CD4-positive, alpha-beta T cell treated with Interleukin-17A for 1 hour (primary cell): Measurements from ENCODE around the gene ZBTB16.

ENCODE experiments used
- DNase-seq: peaks from one replicate; pipeline ENCODE4 v3.0.0-alpha.2; 2020

Gene ZBTB16

GRCh38 chr11:114156782-114157181 lies 97.3 kb downstream of the ZBTB16 start:
- DNase-seq = no peak

DNA sequence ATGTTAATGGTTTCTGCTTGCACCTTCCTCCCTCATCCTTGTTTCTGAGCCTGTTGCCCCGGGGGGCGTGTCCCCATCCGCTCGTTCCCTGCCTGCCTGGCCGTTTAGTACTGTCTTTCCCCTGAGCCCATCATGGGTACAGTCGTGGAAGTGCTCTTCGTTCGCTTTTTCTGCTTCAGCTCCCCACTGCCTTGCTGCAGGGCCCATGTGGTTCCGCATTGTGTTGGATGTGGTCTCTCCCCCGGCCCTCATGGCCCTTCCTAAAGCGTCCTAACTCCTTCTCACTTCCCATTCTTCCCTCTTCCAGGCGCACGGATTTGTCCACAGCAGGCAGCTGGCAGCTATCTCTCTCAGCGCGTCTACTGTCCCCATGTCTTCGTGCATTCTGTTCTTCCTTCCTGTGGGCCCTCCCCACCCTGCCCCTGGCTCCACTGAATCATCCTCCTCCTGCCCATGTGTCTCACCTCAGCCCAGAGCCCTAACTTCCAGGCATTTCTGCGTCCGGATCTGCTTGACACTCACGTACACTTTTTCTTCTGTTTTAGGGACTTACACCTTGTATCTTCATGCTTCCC lies 98.1 kb downstream of the ZBTB16 start:
- no peak for DNase-seq

DNA sequence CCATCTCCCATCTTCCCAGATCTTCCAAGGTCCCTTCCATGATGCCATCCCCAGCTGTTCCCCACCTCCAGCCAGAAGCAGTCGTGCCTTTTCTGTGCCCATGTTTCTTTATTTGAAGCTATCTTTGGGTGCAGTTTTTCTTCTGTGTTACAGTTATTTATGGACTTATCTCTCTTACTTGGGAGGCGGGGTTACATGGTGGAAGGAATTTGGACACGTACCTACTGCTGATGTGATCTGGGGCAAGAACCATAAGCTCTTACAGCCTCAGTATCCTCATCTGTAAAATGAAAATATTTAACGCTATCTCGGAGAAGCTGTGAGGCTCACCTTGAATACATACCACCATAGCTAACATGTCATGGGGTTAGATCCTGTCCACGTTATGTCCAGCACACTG lies 98.9 kb downstream of the ZBTB16 start:
- DNase-seq = no peak

DNA sequence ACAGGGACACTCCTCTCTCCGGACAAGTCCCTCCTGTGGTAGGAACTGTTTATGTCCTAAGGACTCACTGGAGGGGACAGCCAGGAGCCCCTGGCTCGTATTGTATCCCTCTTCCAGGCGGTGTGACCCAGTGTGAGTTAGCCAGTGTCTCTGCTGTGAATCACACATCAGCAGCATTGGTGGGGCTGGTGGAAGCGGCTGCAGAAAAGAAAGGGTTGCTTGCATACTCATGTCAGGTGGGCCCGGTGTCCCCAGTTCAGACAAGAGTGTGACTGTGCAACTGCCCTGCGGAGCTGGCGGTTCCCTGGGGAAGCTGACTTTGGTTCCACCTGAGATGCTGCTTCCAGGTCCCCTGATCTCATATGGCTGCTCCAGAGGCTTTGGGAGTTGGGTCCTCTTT lies 99.4 kb downstream of the ZBTB16 start:
- DNase-seq = no peak

DNA sequence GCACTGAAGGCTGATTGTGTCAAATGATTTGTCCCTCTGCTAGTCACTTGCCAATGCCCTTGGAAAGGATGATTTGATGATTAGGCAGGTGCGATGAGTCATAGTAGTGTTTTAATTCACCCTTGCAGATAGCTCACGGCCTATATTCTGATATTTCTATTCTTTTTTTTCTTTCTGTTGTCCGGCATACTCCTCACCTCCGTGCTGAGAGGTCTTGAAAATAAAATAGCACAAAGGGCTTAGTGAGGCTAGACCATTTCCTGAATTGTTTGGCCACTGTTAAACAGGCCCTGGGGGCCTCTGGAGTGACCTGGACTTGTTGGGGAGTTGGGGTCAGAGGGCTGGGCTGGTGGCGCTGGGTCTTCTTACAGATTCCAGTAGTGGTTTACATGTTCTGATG lies 99.8 kb downstream of the ZBTB16 start:
- no peak for DNase-seq

DNA sequence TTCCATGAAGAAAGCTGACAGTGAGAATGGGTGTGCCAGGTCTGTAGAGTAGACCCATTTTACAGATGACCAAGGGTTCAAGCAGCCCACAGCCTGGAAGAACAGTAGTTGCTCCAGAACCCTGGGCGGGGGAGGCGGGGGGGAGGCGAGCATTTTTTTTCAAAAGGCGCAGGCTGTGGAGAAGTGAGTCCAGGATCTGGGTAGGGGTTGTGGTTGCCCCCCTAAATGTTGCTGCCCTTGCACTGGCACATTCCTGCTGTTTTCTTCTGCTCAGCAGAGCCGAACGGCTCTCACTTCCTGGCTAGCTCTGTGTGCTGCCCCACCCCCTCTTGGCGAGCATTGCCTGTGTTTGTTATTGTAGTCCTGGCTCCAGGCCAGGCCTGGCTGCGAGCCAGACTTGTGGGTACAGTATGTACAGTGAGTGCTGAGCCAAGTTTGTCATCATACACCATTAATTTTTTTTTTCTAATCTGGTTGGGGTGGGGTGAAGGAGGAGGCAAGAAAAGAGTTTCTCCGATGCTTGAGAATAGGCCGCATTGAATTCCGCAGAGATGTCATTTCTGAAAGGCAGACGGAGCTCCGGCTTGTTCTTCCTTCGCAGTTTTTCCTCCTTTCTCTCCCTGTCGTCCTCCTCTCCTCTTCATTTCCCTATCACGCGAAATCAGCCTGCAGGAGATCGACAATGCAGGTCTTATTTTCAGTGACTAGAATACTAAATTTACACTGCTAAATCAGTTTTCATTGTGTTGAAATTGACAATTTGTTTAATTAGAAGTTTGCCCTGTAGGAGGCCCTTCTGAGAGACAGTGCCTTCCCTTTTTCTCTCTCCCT lies 100.5 kb downstream of the ZBTB16 start:
- DNase-seq = peak; percentile 97

GRCh38 chr11:114160894-114161293 lies 101.4 kb downstream of the ZBTB16 start:
- no peak for DNase-seq

DNA sequence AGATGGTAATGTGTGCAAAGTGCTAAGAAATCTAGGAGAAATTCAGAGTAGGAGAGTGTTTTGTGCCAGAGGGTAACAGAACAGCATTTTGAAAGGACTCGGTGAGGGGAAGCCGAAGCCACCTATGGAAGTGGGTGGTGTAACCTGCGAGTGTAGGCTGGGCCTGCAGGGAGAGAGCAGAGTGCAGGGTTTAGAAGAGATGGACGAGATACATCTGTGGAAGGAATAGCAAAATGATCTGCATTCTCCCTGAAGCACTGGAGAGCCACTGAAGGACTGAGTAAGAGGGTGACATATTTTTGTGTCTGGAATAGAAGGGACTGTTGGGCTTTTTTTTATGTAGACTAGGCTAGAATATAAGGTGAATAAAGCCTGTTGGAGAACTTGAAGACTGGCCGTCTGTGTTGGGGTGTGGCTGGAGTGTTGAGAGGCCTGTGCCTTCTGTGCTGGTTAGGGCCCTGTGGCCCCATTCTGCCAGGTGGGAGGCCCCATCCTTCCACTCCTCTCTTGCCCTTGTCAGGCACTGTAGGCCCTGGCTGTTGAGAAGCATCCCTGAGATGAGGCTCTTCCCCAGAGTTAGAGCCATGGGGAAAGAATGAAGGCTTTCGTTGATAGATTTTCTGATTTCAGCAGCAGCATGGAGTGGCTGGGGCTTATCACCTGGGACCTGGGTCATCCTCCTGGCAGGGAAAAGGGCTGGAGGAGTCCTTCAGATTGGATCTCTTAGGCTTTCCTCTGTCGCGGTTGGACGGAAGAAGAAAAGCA lies 102.2 kb downstream of the ZBTB16 start:
- DNase-seq = no peak

GRCh38 chr11:114162719-114163123 lies 103.2 kb downstream of the ZBTB16 start:
- DNase-seq = no peak

GRCh38 chr11:114163229-114163631 lies 103.7 kb downstream of the ZBTB16 start:
- no peak for DNase-seq

DNA sequence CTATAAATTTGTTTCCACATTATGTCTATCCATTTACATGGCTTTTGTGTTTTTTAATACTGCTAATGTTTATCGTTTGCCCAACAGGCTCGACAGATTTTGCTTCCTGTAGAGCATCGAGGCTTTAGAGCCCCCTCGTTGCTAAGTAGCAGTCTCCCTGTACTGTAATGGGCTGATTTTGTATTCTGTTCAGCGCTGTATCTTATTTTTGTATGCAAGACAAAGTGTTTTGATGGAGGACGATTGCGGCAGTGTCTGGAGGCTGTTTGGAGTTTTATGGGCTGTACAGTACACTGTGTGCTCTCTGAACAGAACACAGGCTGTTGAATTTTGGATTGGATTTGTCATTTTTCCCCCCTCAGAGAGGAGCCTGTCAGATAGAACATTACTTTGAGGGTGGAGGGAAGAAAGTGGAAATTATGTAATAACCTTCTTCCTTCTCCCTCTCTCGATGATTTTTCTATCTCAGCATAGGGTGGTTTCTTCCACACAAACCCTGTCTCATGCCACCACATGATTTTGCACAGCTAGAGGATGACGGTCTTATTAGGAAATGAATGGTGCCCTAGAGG lies 104.4 kb downstream of the ZBTB16 start:
- no peak for DNase-seq

DNA sequence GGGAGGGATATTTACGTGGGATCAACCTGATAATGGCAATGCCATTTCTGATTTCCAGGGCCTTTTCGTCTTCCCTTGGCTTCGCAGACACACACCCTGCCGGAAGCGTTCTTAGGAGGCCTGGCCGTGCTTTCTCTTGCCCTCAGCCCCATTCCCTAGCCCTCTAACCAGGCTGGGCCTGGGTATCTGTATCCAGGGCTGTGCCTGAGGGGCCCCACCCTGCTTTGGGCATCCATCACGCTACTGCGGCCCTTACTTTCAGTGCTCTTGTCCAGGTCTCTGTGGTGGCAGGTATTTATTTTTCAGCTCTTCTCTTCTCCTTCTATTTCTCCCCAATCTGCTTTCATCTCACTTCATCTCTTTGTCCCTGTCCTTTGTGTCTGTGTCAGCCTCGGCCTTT lies 105.0 kb downstream of the ZBTB16 start:
- DNase-seq = no peak

GRCh38 chr11:114165326-114166230 lies 106.1 kb downstream of the ZBTB16 start:
- DNase-seq = no peak

GRCh38 chr11:114166362-114166761 lies 106.9 kb downstream of the ZBTB16 start:
- no peak for DNase-seq

DNA sequence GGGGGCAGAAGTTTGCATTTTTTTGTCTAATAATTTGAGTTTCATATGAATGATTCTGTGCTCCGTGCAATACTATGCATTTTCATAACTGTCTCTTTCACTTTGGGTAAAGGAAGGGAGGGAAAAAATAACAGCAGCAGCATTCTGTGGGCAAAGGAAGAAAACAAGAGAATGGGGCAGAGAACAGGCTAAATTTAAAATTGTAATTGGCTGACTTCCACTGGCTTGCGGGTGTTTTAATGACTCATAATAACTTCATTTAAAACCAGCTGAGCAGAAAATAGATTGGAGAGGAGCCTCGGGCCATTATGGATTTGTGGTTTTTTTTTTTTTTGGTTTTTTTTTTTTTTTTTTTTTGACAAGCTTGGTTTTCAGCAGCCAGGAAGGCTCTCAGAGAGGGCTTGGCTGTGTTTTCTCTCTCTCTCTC lies 107.4 kb downstream of the ZBTB16 start:
- peak; percentile 64 for DNase-seq

DNA sequence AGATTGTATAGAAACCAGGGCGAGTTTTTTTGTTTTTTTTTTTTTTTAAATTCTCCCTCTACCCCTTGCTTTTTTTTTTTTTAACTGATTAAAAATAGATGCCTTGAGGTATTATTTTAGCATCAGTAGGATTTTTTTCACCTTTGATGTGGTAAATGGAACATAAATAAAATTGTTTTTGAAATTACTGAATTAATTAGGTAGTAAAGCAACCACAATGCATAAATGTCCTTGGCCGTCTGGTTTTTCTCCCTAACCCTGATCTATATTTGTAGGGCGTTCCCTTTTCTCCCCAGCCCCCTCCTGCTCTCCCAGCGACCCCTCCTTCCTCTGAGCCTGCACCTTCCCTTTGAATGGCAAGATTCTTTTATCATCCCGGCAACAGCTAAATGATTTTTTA lies 107.8 kb downstream of the ZBTB16 start:
- DNase-seq = no peak

DNA sequence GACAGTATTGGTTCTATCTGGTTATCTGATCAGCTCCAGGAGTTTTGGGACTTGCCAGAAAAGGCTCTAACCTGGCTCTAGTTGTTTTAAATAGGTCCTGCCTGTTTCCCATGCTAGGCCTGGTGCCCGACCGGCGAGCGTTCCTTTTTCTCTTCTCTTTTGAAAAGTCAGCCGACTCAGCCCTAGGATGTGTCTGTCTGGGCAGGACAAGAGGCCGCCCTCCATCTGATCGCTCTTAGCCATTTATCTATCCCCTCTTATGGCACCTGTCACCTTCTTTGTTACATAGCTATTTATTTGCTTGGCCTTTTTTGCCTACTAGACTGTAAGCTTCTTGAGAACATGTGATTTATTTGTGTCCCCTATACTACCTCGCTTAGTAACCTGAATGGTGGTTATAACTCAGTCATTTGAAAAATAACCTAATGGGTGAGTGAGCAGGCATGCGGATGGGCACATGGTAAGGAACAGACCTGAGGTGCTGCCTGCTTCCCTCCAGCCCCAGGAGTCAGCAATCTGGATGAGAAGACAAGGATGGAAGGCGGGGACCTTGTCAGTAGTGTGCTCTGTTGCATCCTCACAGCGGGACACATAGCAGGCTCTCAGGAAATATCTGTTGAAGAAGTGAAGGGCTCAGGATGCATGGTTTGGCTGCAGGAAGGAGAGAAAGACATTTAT lies 108.4 kb downstream of the ZBTB16 start:
- no peak for DNase-seq

- DNase-seq = no peak
Observed at GRCh38 chr11:114168691-114169090, 109.2 kb downstream of the ZBTB16 start.

- no peak for DNase-seq
Observed at GRCh38 chr11:114169321-114169749, 109.8 kb downstream of the ZBTB16 start.

GRCh38 chr11:114169821-114170220 lies 110.3 kb downstream of the ZBTB16 start:
- DNase-seq = no peak

DNA sequence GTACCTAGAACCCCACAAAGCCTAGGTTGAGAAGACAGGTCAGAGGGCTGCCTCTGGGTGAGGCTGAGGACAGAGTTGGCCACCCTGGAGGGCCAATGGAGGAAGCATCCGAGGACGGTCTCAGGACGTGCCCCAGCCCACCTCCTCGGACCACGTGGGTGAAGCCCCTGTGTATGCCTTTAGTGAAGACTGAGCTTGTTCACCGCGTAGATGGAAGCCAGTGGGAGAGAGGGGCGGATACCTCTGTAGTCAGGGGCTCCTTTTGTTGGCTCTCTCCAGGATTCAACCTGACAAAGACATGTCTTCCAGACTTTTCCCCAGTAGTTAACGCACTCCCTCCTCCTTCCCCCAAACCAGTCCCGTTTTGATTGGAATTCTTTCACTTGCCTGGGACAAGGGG lies 110.7 kb downstream of the ZBTB16 start:
- no peak for DNase-seq
